Erythroblast (primary cell): ENCODE measurements around the gene CERS1.

Experiments
- GATA1 ChIP-seq: IDR thresholded peaks from 2 replicates; pipeline ENCODE4 v1.6.1; 2011; ENCODE audit warnings: low read depth, mild to moderate bottlenecking, control low read depth, low read length, moderate library complexity
- POLR2A ChIP-seq: IDR thresholded peaks from 2 replicates; pipeline ENCODE4 v1.6.1; 2011; ENCODE audit warnings: mild to moderate bottlenecking, low read length

GRCh38 chr19:18862976-18863842 is 32.7 kb downstream of the CERS1 start:
- TF ChIP-seq POLR2A (no peak), GATA1 (no peak)
